GM18861 (cell line): ENCODE data around the gene ATXN2L.
"Not testable (repeated sequence)": the region's sequence is repeated elsewhere in the genome, so short reads cannot be mapped to it uniquely, and the experiment has no call there.

Experiments used
- ATAC-seq: cut with Tn5 transposase; IDR thresholded peaks from one replicate; pipeline ENCODE4 v1.9.1; 2021; ENCODE audit not compliant: unreplicated experiment

The ATXN2L gene

GRCh38 chr16:28837672-28838557 is 15.1 kb downstream of the ATXN2L start:
- no peak for ATAC-seq

GRCh38 chr16:28838558-28838918 is 15.7 kb downstream of the ATXN2L start:
- no peak for ATAC-seq

DNA sequence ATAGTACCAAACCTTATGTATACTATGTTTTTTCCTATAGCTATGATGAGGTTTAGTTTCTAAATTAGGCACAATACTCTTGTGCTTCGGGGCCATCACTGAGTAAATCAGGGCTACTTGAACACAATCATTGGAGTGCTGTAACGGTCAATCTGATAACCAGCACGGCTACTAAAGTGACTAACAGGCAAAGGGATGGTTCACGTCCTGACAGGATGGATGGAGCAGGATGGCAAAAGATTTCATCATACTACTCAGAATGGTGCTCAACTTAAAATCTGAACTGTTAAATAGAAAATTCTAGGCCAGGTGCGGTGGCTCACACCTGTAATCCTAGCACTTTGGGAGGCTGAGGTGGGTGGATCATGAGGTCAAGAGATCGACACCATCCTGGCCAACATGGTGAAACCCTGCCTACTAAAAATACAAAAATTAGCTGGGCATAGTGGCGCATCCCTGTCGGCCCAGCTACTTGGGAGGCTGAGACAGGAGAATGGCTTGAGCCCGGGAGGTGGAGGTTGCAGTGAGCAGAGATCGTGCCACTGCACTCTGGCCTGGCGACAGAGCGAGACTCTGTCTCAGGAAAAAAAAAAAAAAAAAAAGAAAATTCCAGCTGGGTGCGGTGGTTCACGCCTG is 16.3 kb downstream of the ATXN2L start:
- ATAC-seq = no peak

DNA sequence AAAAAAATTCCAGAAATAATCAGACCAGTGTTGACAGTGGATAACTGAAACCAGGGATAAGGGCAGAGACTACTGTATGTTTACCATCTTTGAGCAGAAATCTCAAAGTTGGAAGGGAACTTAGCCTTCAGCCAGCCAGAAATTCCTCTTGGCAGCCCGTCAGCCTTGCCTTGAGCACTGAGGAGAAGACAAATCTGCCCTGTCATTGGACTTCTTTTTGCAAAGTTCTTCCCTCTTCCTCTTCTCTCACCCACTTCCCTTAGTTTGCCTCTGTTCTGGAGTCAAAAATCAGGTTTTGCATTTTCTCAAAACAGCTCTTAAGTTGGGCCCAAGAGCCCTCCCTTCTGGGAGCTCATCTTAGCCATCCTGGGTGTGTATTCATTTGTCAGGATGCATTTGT is 17.1 kb downstream of the ATXN2L start:
- ATAC-seq = no peak

DNA sequence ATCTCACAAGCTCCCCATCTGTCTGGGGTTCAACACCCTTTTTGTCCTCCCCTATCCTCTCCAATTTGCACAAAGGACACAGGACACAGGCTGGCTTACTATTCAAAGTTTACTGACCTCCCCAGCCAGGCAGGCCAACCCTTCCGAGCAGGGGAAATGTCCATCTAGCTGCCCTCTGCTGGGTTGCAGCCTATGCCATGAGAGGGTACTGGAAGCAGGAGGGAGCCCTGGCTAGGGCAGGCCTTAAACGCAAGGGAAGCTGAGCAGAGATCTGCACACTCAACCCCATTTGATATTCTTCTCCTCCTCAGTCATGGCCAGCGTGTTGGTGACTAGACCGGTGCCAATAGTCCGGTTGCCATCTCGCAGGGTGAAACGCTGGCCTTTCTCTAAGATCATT is 19.9 kb downstream of the ATXN2L start:
- ATAC-seq = no peak

DNA sequence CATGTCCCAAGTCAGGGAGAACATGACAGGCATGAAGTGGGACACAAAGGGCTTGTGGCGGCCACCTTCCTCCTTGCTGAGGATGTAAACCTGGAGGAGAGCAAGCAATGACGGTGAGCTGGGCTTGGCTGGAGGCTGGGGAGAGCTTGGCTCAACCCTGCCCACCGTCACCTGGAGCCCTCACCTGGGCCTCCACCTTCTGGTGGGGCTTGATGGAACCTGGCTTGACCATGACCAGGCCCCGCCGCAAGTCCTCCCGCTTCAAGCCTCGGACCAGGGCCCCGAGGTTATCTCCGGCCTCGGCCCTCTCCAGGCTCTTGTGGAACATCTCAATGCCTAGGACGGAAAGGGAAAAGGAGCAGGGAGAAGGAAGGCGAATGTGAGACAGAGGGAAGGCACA is 21.0 kb downstream of the ATXN2L start:
- ATAC-seq = no peak

- no peak for ATAC-seq
Observed at GRCh38 chr16:28844226-28844885, 21.6 kb downstream of the ATXN2L start.

- ATAC-seq = no peak
Observed at GRCh38 chr16:28845293-28845692, 22.5 kb downstream of the ATXN2L start.

DNA sequence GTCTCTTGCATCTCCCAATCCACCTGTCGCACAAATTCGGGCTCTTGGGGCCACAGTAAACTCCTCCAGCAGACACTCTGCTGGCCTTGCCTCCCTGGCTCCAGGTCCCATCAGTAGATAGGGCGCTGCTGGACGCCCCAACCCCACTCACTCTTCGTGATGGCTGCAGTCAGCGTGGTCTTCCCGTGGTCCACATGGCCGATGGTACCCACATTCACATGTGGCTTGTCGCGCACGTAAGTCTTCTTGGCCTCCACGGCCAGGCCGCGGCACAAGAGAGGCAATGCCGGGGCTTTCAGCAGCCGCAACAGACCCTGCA is 22.9 kb downstream of the ATXN2L start:
- no peak for ATAC-seq

DNA sequence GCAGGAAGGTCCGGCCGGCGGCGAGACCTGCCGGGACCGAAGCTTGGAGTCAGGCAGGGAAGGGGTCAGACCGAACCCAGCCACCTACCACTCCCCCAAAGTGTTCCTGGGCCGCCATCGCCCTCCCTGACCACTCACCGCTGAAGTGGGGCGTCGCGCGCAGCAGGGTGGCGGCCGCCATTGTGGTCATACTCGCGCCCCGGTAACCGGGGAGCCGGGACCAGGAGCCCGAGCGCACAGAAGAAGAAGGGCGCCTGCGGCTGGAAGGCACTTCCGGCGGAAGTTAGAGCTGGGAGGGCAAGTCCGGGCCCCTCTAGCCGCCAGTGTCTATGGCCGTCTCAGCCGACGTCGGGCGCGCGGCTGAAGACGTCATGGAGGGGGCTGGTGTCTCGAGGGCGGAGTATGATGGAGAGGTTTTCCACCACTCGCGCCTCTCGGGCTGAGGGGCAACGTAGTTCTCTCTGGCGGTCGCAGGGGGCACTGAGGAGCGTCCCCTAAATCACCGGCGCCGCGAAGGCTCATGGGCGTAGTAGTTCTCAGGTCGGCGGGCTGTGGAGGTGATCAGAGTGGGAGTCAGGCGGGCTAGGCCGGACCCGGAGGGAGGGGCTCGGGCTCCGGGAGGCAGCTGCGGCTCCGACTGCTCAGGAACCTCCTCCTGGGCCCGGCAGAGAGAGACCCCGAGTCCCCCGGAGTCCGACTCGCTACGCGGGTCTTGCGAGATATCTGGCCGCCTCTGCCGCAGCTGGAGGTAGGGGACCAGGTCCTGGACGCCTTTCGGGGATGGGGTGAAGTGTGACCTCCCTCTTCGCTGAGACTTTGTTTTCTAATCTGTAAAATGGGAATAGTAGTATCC is 23.5 kb downstream of the ATXN2L start, which contains the start of gene TUFM:
Gene TUFM, minus strand, starts transcription at position 269 of the 853 bp plus-strand sequence. Its CDS starts 79 bp downstream, at position 190.
- ATAC-seq = peak; percentile 85

DNA sequence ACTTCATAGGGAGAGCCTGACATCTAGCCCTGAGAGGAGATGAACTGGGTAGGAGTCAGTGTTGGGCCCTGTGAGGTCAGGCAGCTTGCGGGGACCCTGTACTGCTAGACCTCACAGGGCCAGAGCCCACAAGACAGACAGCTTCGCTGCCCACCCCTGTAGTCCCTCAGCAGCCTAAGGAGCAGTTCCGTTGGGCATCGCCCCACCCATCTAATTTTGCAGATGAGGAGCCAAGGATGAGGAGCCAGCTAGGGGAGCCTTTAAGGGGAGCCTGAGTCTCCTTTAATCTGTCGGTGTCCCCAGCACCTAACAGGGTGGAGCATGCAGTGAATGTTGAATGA is 24.1 kb downstream of the ATXN2L start:
- ATAC-seq = no peak

DNA sequence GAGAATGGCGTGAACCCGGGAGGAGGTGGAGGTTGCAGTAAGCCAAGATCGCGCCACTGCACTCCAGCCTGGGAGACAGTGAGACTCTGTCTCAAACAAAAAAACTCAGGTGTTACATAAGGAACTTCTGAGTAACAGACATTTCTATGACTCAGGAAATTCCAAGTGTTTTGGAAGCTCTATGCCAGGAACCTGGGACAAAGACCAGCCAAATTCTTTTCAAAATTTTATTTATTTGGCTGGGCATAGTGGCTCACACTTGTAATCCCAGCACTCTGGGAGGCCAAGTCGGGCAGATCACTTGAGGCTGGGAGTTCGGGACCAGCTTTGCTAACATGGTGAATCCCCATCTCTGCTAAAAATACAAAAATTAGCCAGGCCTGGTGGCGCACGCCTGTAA is 35.6 kb downstream of the ATXN2L start:
- ATAC-seq = no peak

GRCh38 chr16:28859326-28859725 is 36.5 kb downstream of the ATXN2L start:
- no peak for ATAC-seq

DNA sequence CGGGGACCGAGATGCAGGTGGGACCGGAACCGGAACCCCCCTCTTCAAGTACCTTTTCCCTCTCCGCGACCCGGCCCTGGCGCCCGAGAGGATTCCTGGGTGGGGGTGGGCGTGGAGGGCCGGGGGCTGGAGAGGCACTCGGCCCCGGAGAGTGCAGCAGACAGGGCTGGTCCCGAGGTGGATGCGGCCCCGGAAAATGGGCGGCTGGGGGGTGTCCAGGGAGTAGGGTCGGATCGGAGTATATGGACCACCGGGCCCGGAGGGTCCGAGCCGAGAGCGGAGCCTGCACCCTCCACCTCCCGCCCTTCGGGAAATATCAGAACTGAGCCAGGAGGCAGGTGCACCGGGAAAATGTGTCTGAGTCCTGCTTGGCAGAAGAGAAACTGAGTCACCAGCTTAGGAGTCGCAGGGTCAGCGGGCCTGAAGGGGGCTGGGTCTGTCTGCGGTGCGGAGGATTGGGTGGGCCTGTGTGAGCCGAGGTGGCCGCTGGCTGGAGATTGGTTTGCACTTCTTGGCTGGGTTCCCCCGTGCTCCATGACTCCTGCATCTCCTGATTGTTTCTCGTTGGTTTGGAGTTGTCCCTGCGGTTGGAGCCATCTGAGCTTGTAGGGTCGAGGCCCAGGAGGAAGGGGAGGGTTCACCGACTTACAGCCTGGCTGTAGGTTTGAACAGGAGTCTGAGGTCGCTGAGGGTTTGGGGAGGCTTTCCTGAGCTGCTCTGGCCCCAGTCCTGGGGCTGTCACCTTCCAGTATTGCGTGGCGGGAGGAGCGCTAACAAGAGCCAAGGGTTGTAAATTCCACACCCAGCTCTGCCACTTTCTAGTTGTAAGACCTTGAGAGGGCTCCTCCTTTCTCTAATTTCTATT is 41.4 kb downstream of the ATXN2L start:
- no peak for ATAC-seq

DNA sequence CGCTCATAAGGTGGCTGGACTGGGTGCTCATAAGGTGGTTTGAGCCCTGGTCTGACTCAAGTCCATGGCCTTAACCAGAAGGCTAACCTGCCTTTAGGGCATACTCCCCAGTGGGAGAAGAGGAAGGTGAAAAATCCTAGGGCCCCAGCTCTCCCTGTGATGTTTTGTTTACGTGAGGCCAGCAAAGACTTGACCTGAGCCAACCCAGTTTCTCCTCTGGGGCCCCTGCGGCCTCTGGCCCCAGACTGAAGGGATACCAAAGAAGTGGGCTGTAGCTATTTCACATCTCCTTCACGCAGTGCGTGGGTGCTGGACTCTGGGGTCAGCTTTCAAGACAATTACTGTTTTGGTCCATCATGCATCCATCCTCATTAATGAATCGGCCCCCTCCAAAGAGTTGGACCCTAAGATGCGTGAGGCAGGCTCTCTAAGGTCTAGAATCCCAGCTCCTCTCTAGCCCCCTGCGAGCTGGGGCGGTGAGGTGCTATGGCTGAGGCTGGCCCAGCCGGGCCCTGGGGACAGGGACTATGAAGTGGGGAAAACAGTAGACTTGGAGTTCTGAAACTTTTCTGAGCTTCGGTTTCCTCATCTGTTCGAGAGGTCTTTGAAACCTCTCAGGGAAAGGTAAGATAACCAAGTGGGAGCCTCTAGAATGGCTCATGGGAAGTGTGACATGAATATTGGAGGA is 42.3 kb downstream of the ATXN2L start:
- ATAC-seq = no peak

GRCh38 chr16:28865722-28866453 is 43.1 kb downstream of the ATXN2L start:
- ATAC-seq = no peak

DNA sequence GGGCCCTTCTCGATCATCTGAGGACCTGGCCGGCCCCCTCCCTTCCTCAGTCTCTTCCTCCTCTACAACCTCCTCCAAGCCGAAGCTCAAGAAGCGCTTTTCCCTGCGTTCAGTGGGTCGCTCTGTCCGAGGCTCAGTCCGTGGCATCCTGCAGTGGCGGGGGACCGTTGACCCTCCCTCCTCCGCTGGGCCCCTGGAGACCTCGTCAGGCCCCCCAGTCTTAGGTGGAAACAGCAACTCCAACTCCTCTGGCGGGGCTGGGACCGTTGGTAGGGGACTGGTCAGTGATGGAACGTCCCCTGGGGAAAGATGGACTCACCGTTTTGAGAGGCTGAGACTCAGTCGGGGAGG is 43.6 kb downstream of the ATXN2L start:
- ATAC-seq = no peak

DNA sequence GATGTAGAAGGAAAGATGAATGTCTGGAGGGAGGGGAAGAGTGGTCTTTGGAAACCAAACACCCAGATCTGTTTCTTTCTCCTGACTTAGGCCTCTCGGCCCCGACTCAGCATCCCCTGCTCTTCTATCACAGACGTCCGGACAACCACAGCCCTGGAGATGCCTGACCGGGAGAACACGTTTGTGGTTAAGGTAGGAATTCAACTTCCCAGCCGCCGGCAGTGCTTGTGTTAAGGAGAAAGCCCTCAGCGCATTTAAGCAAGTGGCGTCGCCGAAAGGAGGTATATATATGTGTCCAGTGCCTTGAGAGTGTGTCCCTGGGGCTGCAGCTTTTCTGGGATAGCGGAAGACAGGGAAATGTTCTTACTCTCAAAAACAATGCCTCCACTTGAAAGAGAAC is 44.4 kb downstream of the ATXN2L start:
- ATAC-seq = no peak

- ATAC-seq = not testable (repeated sequence)
Observed at GRCh38 chr16:28867646-28868045, 44.8 kb downstream of the ATXN2L start.
